Measurements from ENCODE around the gene LZIC.

The LZIC gene

GRCh38 chr1:9906466-9906865 lies 36.7 kb downstream of the LZIC start:
- no peak for DNase-seq (ENCODE audit: low read depth)
- no peak for TF ChIP-seq CTCF (IDR thresholded peaks at IDR 0.05; ENCODE audit: insufficient read depth, low read depth, low read length, missing control alignments)
- no peak overlapping the region for H3K4me3 ChIP-seq (ENCODE audit: low read length)

- no peak for DNase-seq (ENCODE audit: low read depth)
- no peak for TF ChIP-seq CTCF (IDR thresholded peaks at IDR 0.05; ENCODE audit: insufficient read depth, low read depth, low read length, missing control alignments)
- no peak overlapping the region for H3K4me3 ChIP-seq (ENCODE audit: low read length)
These were observed 38.2 kb downstream of the LZIC start for GRCh38 chr1:9905010-9905409.

GRCh38 chr1:9904596-9904995 lies 38.6 kb downstream of the LZIC start:
- no peak for DNase-seq (ENCODE audit: low read depth)
- no peak for TF ChIP-seq CTCF (IDR thresholded peaks at IDR 0.05; ENCODE audit: insufficient read depth, low read depth, low read length, missing control alignments)
- no peak overlapping the region for H3K4me3 ChIP-seq (ENCODE audit: low read length)

- DNase-seq (ENCODE audit: low read depth), result no peak
- no peak overlapping the region for H3K4me3 ChIP-seq (ENCODE audit: low read length)
- TF ChIP-seq CTCF (IDR thresholded peaks at IDR 0.05; ENCODE audit: insufficient read depth, low read depth, low read length, missing control alignments), result no peak
These were observed 39.2 kb downstream of the LZIC start for GRCh38 chr1:9903801-9904527.

GRCh38 chr1:9902060-9902452 lies 41.1 kb downstream of the LZIC start:
- TF ChIP-seq CTCF (IDR thresholded peaks at IDR 0.05; ENCODE audit: insufficient read depth, low read depth, low read length, missing control alignments), result no peak
- H3K4me3 ChIP-seq (ENCODE audit: low read length), result no peak overlapping the region
- no peak for DNase-seq (ENCODE audit: low read depth)

GRCh38 chr1:9901148-9902059 lies 41.8 kb downstream of the LZIC start:
- no peak for DNase-seq (ENCODE audit: low read depth)
- no peak for TF ChIP-seq CTCF (IDR thresholded peaks at IDR 0.05; ENCODE audit: insufficient read depth, low read depth, low read length, missing control alignments)
- no peak overlapping the region for H3K4me3 ChIP-seq (ENCODE audit: low read length)
